Fibroblast of villous mesenchyme (primary cell): Measurements from ENCODE around the gene POLA2. TPM values are rescaled to one million over a fixed set of nuclear protein-coding genes. Genes with fewer than 3 reads are reported as not detected.

Experiments used
- DNase-seq: peaks from one replicate; pipeline ENCODE4 v3.0.0-alpha.2; 2010; ENCODE audit warnings: low read depth
- H3K4me3 ChIP-seq: 2 replicates; pipeline ENCODE4 v1.5.1; 2011; ENCODE audit warnings: low read depth, mild to moderate bottlenecking, low read length
- CTCF ChIP-seq: IDR thresholded peaks from 2 replicates; pipeline ENCODE4 v1.5.1; 2012; ENCODE audit warnings: low read depth, mild to moderate bottlenecking, low read length; ENCODE audit not compliant: insufficient read depth
- total RNA-seq: library from RNA; depleted of rRNA; stranded (reverse); fragments of >200 nt; gene quantifications from 2 replicates; pipeline ENCODE4 v1.2.3, GENCODE V29; 2012

Gene POLA2
- total RNA-seq, 1 donor, result 12.1 TPM

GRCh38 chr11:65286686-65287085 lies 24.9 kb downstream of the POLA2 start:
- TF ChIP-seq CTCF, result no peak
- H3K4me3 ChIP-seq, result no peak overlapping the region
- DNase-seq, result no peak

GRCh38 chr11:65287601-65288000 lies 25.8 kb downstream of the POLA2 start:
- no peak for DNase-seq
- H3K4me3 ChIP-seq, result no peak overlapping the region
- no peak for TF ChIP-seq CTCF

GRCh38 chr11:65288706-65289536 lies 27.2 kb downstream of the POLA2 start:
- DNase-seq, result peak; percentile 76
- no peak overlapping the region for H3K4me3 ChIP-seq
- no peak for TF ChIP-seq CTCF

- no peak for TF ChIP-seq CTCF
- DNase-seq, result peak; percentile 100
- H3K4me3 ChIP-seq, result peak overlapping the region; percentile 30
Measured at GRCh38 chr11:65290448-65291165, 28.8 kb downstream of the POLA2 start.

- peak; percentile 90 for DNase-seq
- peak overlapping the region; percentile 46 for H3K4me3 ChIP-seq
- no peak for TF ChIP-seq CTCF
Measured at GRCh38 chr11:65291613-65292012, 29.9 kb downstream of the POLA2 start.

- peak; percentile 74 for DNase-seq
- no peak overlapping the region for H3K4me3 ChIP-seq
- no peak for TF ChIP-seq CTCF
Measured at GRCh38 chr11:65292890-65293289, 31.1 kb downstream of the POLA2 start.
